Brain microvascular endothelial cell (primary cell): ENCODE data around the gene CFAP20DC.
A peak's percentile ranks its signal among the peaks of the same experiment; 100 is the strongest.
"Not testable (repeated sequence)": the region's sequence is repeated elsewhere in the genome, so short reads cannot be mapped to it uniquely, and the experiment has no call there.

Source experiments
- DNase-seq: peaks from one replicate; pipeline ENCODE4 v3.0.0-alpha.2; 2020
- H3K27ac ChIP-seq: fragments of 250-450 bp; sonication (Bioruptor Pico); 2 replicates; pipeline ENCODE4 v1.5.1; 2020; ENCODE audit warnings: mild to moderate bottlenecking, moderate library complexity
- H3K27me3 ChIP-seq: fragments of 250-450 bp; sonication (Bioruptor Pico); replicated peaks from 2 replicates; pipeline ENCODE4 v1.5.1; 2020; ENCODE audit warnings: mild to moderate bottlenecking
- H3K36me3 ChIP-seq: fragments of 250-450 bp; sonication (Bioruptor Pico); replicated peaks from 2 replicates; pipeline ENCODE4 v1.5.1; 2020; ENCODE audit warnings: mild to moderate bottlenecking
- H3K4me3 ChIP-seq: 2 replicates; pipeline ENCODE4 v1.5.1; 2011; ENCODE audit warnings: low read depth, mild to moderate bottlenecking, control low read depth, low read length, moderate library complexity
- in situ Hi-C: cut with HindIII; loops from 2 replicates; pipeline ENCODE4 v1.10.0; 2017; ENCODE audit warnings: low sequenced_read_pairs, low pct_ligation_motif_present
- TF ChIP-seq, protein P1 (sequence below): IDR thresholded peaks from 2 replicates; pipeline ENCODE4 v1.5.1; 2011; ENCODE audit warnings: low read depth, mild to moderate bottlenecking, moderate library complexity, low read length, control low read depth, inconsistent platforms; ENCODE audit errors: missing control alignments

The CFAP20DC gene

DNA sequence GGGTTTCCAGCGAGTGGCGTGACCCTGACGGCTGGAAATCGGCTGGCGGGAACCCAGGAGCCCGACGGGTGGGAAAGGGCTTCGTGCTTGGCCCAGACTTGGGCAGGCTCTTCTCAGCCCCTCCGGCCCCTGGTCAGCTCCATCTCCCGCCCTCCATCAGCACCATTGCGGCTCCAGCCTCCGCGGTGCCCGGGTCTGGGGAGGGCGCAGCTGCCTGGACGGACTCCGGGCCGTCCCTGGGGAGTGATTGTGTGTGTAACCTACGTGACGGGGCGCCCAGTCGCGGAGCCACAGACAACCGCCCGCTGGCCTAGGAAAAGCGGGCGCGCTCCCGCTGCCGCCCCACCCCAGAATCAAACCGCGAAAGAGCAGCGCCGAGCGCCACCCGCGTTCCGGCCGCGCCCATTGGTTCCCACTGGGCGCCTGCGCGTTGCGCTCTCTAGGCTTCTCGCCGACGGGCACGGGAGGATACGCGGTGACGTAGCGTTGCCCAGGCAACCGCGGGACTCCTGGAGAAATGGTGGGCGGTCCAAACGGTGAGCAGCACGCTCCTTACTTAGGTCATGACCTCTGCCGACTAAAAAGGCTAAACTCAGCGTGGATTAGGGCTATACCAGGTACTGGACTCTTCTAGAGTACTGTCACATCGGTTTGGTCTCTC lies at the start of gene CFAP20DC:
TSS of gene CFAP20DC (minus strand) at position 355 of the 661 bp plus-strand sequence. CDS start 394 bp downstream, outside the sequence.
- TF ChIP-seq, protein P1, sequence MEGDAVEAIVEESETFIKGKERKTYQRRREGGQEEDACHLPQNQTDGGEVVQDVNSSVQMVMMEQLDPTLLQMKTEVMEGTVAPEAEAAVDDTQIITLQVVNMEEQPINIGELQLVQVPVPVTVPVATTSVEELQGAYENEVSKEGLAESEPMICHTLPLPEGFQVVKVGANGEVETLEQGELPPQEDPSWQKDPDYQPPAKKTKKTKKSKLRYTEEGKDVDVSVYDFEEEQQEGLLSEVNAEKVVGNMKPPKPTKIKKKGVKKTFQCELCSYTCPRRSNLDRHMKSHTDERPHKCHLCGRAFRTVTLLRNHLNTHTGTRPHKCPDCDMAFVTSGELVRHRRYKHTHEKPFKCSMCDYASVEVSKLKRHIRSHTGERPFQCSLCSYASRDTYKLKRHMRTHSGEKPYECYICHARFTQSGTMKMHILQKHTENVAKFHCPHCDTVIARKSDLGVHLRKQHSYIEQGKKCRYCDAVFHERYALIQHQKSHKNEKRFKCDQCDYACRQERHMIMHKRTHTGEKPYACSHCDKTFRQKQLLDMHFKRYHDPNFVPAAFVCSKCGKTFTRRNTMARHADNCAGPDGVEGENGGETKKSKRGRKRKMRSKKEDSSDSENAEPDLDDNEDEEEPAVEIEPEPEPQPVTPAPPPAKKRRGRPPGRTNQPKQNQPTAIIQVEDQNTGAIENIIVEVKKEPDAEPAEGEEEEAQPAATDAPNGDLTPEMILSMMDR, result no peak
- peak; percentile 92 for DNase-seq
- H3K4me3 ChIP-seq, result peak within 1 kb of the TSS; percentile 69
- H3K27ac ChIP-seq, result peak within 1 kb of the TSS; percentile 58
- no peaks in the 10 kb centered on the region for H3K27me3 ChIP-seq
- in situ Hi-C loops, result no loop called here
- H3K36me3 ChIP-seq, result no peaks in the 10 kb centered on the region

GRCh38 chr3:59098516-59098915 lies 48.7 kb upstream of the CFAP20DC start:
- H3K36me3 ChIP-seq, H3K4me3 ChIP-seq, H3K27ac ChIP-seq, in situ Hi-C loops, H3K27me3 ChIP-seq: not testable (repeated sequence)
- DNase-seq, result peak; percentile 11

DNA sequence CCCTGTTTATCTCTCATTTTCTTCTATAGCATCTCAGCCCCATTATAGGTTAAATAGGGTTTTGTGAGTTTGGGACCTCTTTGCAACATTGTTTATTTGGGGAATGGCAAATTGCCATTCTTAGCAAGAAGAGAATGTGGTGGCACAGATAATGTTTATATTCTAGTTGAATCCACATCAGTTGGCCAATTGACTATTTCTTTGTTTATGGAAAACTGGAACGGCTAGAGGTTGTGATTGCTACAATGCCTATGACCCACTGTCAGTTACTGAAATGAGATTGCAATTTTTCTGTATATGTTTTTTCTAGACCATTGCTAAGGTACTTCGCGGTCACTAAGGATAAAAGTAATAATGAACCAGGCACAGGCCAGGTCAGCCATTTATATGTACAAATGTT lies 44.6 kb upstream of the CFAP20DC start:
- no peak for DNase-seq
- H3K27ac ChIP-seq, result no peak overlapping the region
- in situ Hi-C loops, result no loop called here
- TF ChIP-seq, protein P1, result no peak
- no peaks in the 10 kb centered on the region for H3K36me3 ChIP-seq
- no peaks in the 10 kb centered on the region for H3K27me3 ChIP-seq
- H3K4me3 ChIP-seq, result no peak overlapping the region

- TF ChIP-seq, protein P1, result no peak
- Histone ChIP-seq H3K36me3 (no peaks in the 10 kb centered on the region), H3K27ac (no peak overlapping the region), H3K4me3 (no peak overlapping the region), H3K27me3 (no peaks in the 10 kb centered on the region)
- in situ Hi-C loops, result no loop called here
- no peak for DNase-seq
Observed at GRCh38 chr3:59093521-59093920, 43.7 kb upstream of the CFAP20DC start.

GRCh38 chr3:59088761-59089160 lies 38.9 kb upstream of the CFAP20DC start:
- Histone ChIP-seq H3K36me3 (no peaks in the 10 kb centered on the region), H3K27ac (no peak overlapping the region), H3K27me3 (no peaks in the 10 kb centered on the region), H3K4me3 (no peak overlapping the region)
- in situ Hi-C loops, result no loop called here
- no peak for DNase-seq
- TF ChIP-seq, protein P1, result no peak

GRCh38 chr3:59085976-59086375 lies 36.2 kb upstream of the CFAP20DC start:
- no peak for DNase-seq
- Histone ChIP-seq H3K27ac (no peak overlapping the region), H3K36me3 (no peaks in the 10 kb centered on the region), H3K27me3 (no peaks in the 10 kb centered on the region), H3K4me3 (no peak overlapping the region)
- in situ Hi-C loops, result no loop called here
- TF ChIP-seq, protein P1, result no peak
